Activated naive CD8-positive, alpha-beta T cell treated with anti-CD3 and anti-CD28 coated beads for 36 hours (primary cell): ENCODE measurements around the gene RGS2. TPM values are rescaled to one million over a fixed set of nuclear protein-coding genes. Genes with fewer than 3 reads are reported as not detected.

Source experiments
- DNase-seq: peaks from one replicate; pipeline ENCODE4 v3.0.0; 2021
- H3K27ac Mint-ChIP-seq: one replicate; pipeline ENCODE4 v1.8.0; 2022; ENCODE audit warnings: mild to moderate bottlenecking, moderate library complexity, mixed read lengths
- H3K27me3 Mint-ChIP-seq: one replicate; pipeline ENCODE4 v1.8.0; 2022; ENCODE audit warnings: mild to moderate bottlenecking, mixed read lengths
- H3K36me3 Mint-ChIP-seq: one replicate; pipeline ENCODE4 v1.8.0; 2021; ENCODE audit warnings: mild to moderate bottlenecking, mixed read lengths
- H3K4me1 Mint-ChIP-seq: one replicate; pipeline ENCODE4 v1.8.0; 2021; ENCODE audit warnings: mixed read lengths
- H3K4me3 Mint-ChIP-seq: one replicate; pipeline ENCODE4 v1.8.0; 2022; ENCODE audit warnings: mild to moderate bottlenecking, moderate library complexity, mixed read lengths
- H3K9me3 Mint-ChIP-seq: one replicate; pipeline ENCODE4 v1.8.0; 2022; ENCODE audit warnings: mixed read lengths
- total RNA-seq, 2 experiments: library from RNA; stranded (reverse); gene quantifications; one replicate each; pipeline ENCODE4 v1.2.3, GENCODE V29; 2021

The RGS2 gene
- 1 to 10 TPM; 5.1 to 6.1 TPM for total RNA-seq

- peak; percentile 89 for DNase-seq
- peaks cover 28% of the 10 kb centered on the region for H3K4me1 Mint-ChIP-seq
These were observed at the start of gene RGS2 for GRCh38 chr1:192808518-192809306. Gene RGS2 (plus strand): TSS chr1:192809039. CDS start chr1:192809072, 33 bp downstream.

GRCh38 chr1:192759104-192759503, 49.7 kb upstream of the RGS2 start:
- Mint-ChIP-seq H3K4me1 (no peaks in the 10 kb centered on the region), H3K36me3 (no peaks in the 10 kb centered on the region), H3K4me3 (no peak overlapping the region), H3K27me3 (peaks cover 7% of the 10 kb centered on the region), H3K27ac (no peak overlapping the region), H3K9me3 (no peaks in the 10 kb centered on the region)
- no peak for DNase-seq

More at GRCh38 chr1:192808518-192809306, at the start of gene RGS2:
- Mint-ChIP-seq H3K27me3 (no peaks in the 10 kb centered on the region), H3K9me3 (no peaks in the 10 kb centered on the region), H3K27ac (peak within 1 kb of the TSS; percentile 95), H3K4me3 (peak within 1 kb of the TSS; percentile 97), H3K36me3 (peaks cover 7% of the 10 kb centered on the region)

- no peak overlapping the region for H3K27ac Mint-ChIP-seq
- H3K36me3 Mint-ChIP-seq: no peaks in the 10 kb centered on the region
- no peak for DNase-seq
- no peaks in the 10 kb centered on the region for H3K4me1 Mint-ChIP-seq
- H3K9me3 Mint-ChIP-seq: no peaks in the 10 kb centered on the region
- peaks cover 8% of the 10 kb centered on the region for H3K27me3 Mint-ChIP-seq
- H3K4me3 Mint-ChIP-seq: no peak overlapping the region
These were observed 46.6 kb upstream of the RGS2 start for GRCh38 chr1:192762265-192762664.

GRCh38 chr1:192763243-192763642, 45.6 kb upstream of the RGS2 start:
- no peaks in the 10 kb centered on the region for H3K4me1 Mint-ChIP-seq
- H3K36me3 Mint-ChIP-seq: no peaks in the 10 kb centered on the region

GRCh38 chr1:192763756-192764155, 45.1 kb upstream of the RGS2 start:
- Mint-ChIP-seq H3K27me3 (peaks cover 8% of the 10 kb centered on the region), H3K4me1 (no peaks in the 10 kb centered on the region), H3K4me3 (no peak overlapping the region)

More at GRCh38 chr1:192763243-192763642, 45.6 kb upstream of the RGS2 start:
- Mint-ChIP-seq H3K27me3 (peaks cover 8% of the 10 kb centered on the region), H3K27ac (no peak overlapping the region), H3K9me3 (no peaks in the 10 kb centered on the region), H3K4me3 (no peak overlapping the region)
- no peak for DNase-seq

GRCh38 chr1:192764675-192765074, 44.2 kb upstream of the RGS2 start:
- Mint-ChIP-seq H3K27ac (no peak overlapping the region), H3K4me3 (no peak overlapping the region), H3K36me3 (no peaks in the 10 kb centered on the region), H3K27me3 (peaks cover 14% of the 10 kb centered on the region), H3K4me1 (no peaks in the 10 kb centered on the region), H3K9me3 (no peaks in the 10 kb centered on the region)
- no peak for DNase-seq

More at GRCh38 chr1:192763756-192764155, 45.1 kb upstream of the RGS2 start:
- Mint-ChIP-seq H3K9me3 (no peaks in the 10 kb centered on the region), H3K36me3 (no peaks in the 10 kb centered on the region), H3K27ac (no peak overlapping the region)
- DNase-seq: no peak

- H3K9me3 Mint-ChIP-seq: no peaks in the 10 kb centered on the region
- H3K27ac Mint-ChIP-seq: no peak overlapping the region
- no peaks in the 10 kb centered on the region for H3K4me1 Mint-ChIP-seq
- H3K36me3 Mint-ChIP-seq: no peaks in the 10 kb centered on the region
- peaks cover 14% of the 10 kb centered on the region for H3K27me3 Mint-ChIP-seq
- no peak overlapping the region for H3K4me3 Mint-ChIP-seq
- no peak for DNase-seq
These were observed 42.7 kb upstream of the RGS2 start for GRCh38 chr1:192766009-192766625.

GRCh38 chr1:192766876-192767275, 42.0 kb upstream of the RGS2 start:
- Mint-ChIP-seq H3K4me1 (no peaks in the 10 kb centered on the region), H3K27me3 (peaks cover 14% of the 10 kb centered on the region)

GRCh38 chr1:192767798-192768197, 41.0 kb upstream of the RGS2 start:
- Mint-ChIP-seq H3K27me3 (peaks cover 13% of the 10 kb centered on the region), H3K27ac (no peak overlapping the region), H3K4me1 (no peaks in the 10 kb centered on the region), H3K36me3 (no peaks in the 10 kb centered on the region), H3K4me3 (no peak overlapping the region), H3K9me3 (no peaks in the 10 kb centered on the region)
- no peak for DNase-seq

More at GRCh38 chr1:192766876-192767275, 42.0 kb upstream of the RGS2 start:
- H3K4me3 Mint-ChIP-seq: no peak overlapping the region
- H3K36me3 Mint-ChIP-seq: no peaks in the 10 kb centered on the region
- H3K9me3 Mint-ChIP-seq: no peaks in the 10 kb centered on the region
- no peak for DNase-seq
- no peak overlapping the region for H3K27ac Mint-ChIP-seq

- H3K27me3 Mint-ChIP-seq: peaks cover 10% of the 10 kb centered on the region
- no peaks in the 10 kb centered on the region for H3K36me3 Mint-ChIP-seq
- no peak overlapping the region for H3K27ac Mint-ChIP-seq
- no peak for DNase-seq
- H3K4me1 Mint-ChIP-seq: no peaks in the 10 kb centered on the region
- no peaks in the 10 kb centered on the region for H3K9me3 Mint-ChIP-seq
- H3K4me3 Mint-ChIP-seq: no peak overlapping the region
These were observed 40.4 kb upstream of the RGS2 start for GRCh38 chr1:192768463-192768862.

- Mint-ChIP-seq H3K27ac (no peak overlapping the region), H3K9me3 (no peaks in the 10 kb centered on the region), H3K36me3 (no peaks in the 10 kb centered on the region), H3K4me1 (no peaks in the 10 kb centered on the region), H3K4me3 (no peak overlapping the region), H3K27me3 (peaks cover 10% of the 10 kb centered on the region)
- no peak for DNase-seq
These were observed 37.5 kb upstream of the RGS2 start for GRCh38 chr1:192771341-192771740.

GRCh38 chr1:192775631-192776030, 33.2 kb upstream of the RGS2 start:
- Mint-ChIP-seq H3K27ac (no peak overlapping the region), H3K36me3 (no peaks in the 10 kb centered on the region), H3K9me3 (no peaks in the 10 kb centered on the region), H3K4me3 (no peak overlapping the region), H3K4me1 (no peaks in the 10 kb centered on the region), H3K27me3 (no peaks in the 10 kb centered on the region)
- no peak for DNase-seq

GRCh38 chr1:192776206-192776605, 32.6 kb upstream of the RGS2 start:
- no peak for DNase-seq
- H3K4me3 Mint-ChIP-seq: no peak overlapping the region
- H3K27ac Mint-ChIP-seq: no peak overlapping the region
- H3K27me3 Mint-ChIP-seq: peaks cover under 1% of the 10 kb centered on the region
- H3K36me3 Mint-ChIP-seq: no peaks in the 10 kb centered on the region
- H3K4me1 Mint-ChIP-seq: no peaks in the 10 kb centered on the region
- H3K9me3 Mint-ChIP-seq: no peaks in the 10 kb centered on the region

- Mint-ChIP-seq H3K4me3 (no peak overlapping the region), H3K36me3 (no peaks in the 10 kb centered on the region), H3K27ac (no peak overlapping the region), H3K4me1 (no peaks in the 10 kb centered on the region), H3K9me3 (no peaks in the 10 kb centered on the region), H3K27me3 (peaks cover 6% of the 10 kb centered on the region)
- no peak for DNase-seq
These were observed 31.8 kb upstream of the RGS2 start for GRCh38 chr1:192776998-192777397.

GRCh38 chr1:192783791-192784190, 25.0 kb upstream of the RGS2 start:
- DNase-seq: no peak

GRCh38 chr1:192784397-192784796, 24.4 kb upstream of the RGS2 start:
- Mint-ChIP-seq H3K4me1 (no peaks in the 10 kb centered on the region), H3K27ac (no peak overlapping the region), H3K36me3 (no peaks in the 10 kb centered on the region), H3K9me3 (no peaks in the 10 kb centered on the region), H3K27me3 (peaks cover 22% of the 10 kb centered on the region), H3K4me3 (no peak overlapping the region)
- no peak for DNase-seq

More at GRCh38 chr1:192783791-192784190, 25.0 kb upstream of the RGS2 start:
- Mint-ChIP-seq H3K36me3 (no peaks in the 10 kb centered on the region), H3K4me3 (no peak overlapping the region), H3K27ac (no peak overlapping the region), H3K4me1 (no peaks in the 10 kb centered on the region), H3K9me3 (no peaks in the 10 kb centered on the region), H3K27me3 (peaks cover 22% of the 10 kb centered on the region)
